GM19025 (cell line): Measurements from ENCODE around the gene PGM5.
"Not testable (repeated sequence)": the region's sequence is repeated elsewhere in the genome, so short reads cannot be mapped to it uniquely, and the experiment has no call there.

Experiments
- ATAC-seq: cut with Tn5 transposase; IDR thresholded peaks from one replicate; pipeline ENCODE4 v1.9.1; 2021; ENCODE audit warnings: mild to moderate bottlenecking, low read depth, moderate library complexity; ENCODE audit not compliant: unreplicated experiment

PGM5 gene

DNA sequence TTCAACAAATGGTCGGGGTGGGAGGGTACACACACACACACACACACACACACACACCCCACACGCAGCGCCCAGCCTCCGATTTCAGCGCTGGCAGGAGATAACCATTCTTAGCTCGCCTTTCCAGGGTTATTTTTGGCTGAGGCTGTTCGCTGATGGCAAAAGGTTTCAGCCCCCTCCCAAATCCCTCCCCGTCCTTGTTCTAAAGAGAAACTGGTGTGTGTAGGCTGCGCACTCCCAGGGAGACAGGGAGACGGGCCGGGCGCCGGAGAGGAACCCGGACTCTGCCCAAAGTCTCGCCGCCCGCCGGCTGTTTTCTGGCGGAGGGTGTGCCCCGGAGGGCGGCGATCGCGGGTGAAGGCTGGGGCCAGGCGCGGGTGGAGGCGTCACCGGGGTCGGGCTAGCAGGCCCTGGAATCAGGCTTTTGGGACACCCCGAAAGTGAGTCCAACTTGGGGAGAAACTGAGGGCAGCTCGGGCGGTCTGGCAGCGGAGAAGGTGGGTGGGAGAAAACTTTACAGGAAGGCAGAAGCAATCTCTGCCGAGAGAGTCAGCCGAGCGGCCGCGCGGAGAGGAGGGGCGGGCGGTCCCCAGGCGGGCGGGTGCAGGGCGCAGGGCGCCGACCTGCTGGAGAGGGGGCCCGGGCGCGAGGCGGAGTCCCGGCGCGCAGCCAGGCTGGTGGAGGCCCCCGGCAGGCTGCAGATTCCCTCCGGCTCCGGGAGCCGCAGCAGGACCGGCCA, at the start of gene PGM5:
TSS of gene PGM5 (plus strand) at position 232 of the 739 bp plus-strand sequence. CDS start 517 bp downstream, outside the sequence.
- ATAC-seq = not testable (repeated sequence)

DNA sequence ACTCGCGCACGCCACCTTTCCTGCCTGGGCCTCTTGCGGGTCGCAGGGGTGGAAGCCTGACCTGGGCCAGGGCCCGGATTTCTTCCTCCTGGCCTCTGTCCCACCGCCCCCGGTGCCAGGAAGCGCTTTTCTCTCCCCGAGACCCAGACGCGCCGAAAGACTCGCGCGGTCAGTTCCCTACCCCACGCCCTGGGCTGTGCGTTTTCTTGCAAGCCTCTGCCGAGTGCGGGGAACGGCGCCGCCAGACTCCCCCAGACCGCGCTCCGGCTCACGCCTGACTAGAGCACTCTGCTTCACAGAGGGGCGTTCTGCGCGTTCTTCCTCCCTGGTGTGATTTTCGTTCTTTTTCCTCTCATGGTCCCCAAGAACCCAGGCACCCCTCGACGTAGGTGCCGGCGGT, 49.3 kb upstream of the PGM5 start:
- ATAC-seq = not testable (repeated sequence)

DNA sequence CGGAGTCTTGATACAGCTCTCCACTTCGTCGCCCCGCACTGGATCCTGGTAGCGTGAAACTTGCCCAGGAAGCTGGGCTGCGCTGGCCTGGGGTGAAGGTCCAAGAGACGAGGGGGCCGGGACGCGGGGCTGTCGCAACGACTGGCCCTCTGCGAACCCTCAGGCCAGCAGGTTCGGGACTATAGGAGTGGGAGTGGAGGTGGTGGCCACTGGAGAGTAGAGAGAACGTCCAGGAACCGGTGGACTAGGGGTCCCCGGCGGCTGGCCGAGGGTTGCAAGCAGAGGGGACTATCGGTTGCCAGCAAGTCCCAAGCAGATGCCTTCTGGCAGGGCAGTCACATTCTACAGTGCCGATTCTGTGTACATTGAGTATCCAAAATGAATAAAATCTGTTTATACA, 48.8 kb upstream of the PGM5 start:
- ATAC-seq = not testable (repeated sequence)

DNA sequence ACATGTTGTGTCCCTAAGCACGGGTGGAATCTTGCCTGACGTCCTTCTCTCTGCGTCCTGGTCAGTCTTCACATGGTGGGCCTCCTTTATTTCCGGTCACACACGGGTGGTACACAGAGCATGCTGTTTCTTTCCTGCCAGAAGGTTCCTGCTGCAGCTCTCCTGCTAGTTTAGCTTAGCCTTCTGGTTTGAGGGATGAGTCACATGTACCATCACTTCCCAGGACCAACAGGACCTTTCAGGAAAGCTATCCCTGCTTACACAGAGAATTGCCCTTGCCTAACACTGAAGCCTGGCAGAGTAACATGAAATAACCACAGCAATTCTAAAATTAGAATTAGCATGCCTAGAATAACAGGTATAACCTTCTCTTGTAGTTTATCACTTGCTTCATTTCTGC, 45.2 kb upstream of the PGM5 start:
- not testable (repeated sequence) for ATAC-seq

DNA sequence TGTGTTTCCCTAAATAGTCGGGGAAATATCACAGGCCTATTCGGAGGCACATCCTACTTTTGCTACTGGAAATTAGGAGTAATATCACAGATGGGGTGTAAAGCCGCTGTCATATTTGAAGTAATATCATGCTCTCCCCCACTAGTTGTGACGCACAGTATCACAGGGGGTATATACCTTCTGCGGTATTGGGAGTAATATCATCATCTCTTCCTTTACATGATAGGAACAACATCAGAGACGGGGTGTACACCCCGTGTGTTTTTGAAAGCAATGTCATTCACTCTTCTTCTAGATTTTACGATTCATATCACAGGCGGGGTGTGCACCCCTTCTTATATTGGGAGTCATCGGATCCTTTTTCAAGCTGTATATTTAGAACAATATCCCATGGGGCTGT, 38.2 kb upstream of the PGM5 start:
- ATAC-seq = not testable (repeated sequence)

DNA sequence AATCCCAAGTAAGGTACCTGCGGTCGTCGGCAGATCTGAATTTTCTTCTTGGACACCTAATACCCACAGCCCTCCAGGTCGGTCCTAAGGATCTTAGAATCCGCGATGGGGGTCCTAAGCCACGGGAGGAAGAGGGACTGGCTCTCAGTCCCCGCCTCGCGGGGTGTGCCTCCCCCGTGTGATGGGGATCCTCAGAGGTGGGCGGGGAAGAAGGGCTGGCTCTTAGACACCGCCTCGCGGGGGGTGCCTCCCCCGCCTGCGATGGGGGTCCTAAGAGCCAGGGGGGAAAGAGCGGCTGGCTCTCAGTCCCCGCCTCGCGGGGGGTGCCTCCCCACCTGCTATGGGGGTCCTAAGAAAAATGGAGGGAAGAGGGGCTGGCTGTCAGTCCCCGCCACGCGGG, 32.7 kb upstream of the PGM5 start:
- not testable (repeated sequence) for ATAC-seq

DNA sequence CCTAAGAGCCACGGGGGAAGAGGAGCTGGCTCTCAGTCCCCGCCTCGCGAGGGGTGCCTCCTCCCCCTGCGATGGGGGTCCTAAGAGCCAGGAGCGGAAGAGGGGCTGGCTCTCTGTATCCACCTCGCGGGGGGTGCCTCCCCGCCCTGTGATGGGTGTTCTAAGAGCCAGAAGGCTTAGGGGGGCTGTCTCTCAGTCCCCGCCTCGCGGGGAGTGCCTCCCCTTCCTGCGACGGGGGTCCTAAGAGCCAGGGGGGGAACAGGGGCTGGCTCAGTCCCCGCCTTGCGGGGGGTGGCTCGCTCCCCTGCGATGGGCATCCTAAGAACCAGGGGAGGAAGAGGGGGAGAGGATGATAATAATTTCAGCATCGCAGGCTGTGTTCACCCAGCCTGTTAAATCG, 31.9 kb upstream of the PGM5 start:
- not testable (repeated sequence) for ATAC-seq

DNA sequence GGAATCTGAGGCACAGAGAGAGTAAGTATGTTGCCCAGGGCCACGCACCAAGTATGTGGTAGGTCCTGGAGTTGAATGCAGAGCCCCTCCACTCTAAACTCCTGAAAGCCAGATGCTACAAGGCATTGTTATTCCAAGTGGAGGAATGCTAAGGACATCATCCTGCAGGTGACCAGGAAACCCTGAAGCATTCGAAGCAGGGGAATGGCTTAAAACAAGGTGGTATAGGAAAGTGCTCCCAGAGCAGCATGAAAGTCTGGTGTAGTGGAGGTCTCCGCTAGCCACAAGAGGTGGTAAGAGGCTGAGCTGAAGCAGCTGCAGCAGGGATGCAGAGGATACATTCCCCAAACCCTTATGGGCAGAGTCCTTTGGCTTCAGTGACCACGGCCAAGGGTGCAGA, 27.3 kb upstream of the PGM5 start:
- ATAC-seq = not testable (repeated sequence)

DNA sequence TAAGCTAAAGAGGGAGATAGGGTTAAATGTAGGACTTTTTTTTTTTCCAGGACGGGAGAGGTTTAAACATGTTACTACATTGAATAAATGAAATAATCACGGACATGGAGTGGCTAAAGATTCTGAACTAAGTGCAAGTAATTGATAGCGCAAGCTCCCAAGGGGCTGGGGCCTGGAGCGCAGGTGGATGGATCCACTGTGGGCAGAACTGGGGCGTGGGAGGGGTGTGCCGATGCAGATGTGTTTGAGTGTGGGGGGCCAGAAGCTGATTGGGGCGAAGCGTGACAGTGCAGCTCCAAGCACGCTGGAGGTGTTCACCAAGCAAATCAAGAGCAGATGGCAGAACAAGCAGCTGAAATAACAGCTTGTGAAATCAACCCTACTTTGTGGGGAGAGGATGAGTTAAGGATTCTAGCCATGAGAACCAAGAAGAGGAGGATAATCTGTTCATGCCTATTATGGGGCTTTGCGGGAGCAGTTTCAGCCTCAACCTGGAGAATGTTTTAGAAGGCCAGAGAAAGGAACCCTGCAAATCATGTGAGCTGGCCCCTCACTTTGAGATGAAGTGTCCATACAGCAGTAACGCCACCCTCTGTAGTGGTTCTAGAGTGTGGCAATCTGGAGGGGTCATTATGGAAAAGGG, 25.8 kb upstream of the PGM5 start:
- not testable (repeated sequence) for ATAC-seq

DNA sequence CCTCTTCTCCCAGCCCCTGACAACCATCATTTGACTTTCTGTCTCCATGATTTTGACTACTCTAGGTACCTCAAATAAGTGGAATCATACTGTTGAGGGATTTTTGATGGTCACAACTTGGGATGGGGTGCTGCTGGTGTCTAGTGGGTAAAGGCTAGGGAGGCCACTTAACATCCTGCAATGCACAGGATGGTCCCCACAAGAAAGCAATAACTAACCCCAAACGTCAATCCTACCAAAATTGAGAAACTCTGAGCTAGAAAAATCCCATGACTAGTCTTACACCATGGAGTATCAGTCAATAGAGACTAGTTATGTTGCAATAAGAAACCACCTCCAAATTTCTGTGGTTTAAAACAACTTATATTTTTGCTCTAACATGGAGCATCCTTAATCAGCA, 24.3 kb upstream of the PGM5 start:
- ATAC-seq = not testable (repeated sequence)

DNA sequence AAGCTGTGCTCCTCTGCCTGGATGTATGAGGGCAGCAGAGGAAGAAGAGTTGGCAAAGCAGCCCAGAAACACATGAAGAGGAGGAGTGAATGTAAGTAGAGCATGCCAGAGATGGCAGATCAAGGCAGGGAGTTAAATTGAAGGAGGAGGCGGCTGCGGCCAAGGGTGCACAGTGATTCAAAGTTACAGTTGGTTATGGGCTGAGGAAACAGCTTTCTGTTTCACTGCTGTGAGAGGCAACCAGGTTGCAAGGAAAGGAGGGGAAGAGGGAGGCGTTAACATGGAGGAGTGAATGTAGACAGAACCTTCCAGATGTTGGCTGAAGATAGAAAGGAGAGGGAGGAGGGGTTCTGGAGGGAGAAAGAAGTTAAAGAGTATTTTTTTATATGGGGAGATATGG, 20.5 kb upstream of the PGM5 start:
- not testable (repeated sequence) for ATAC-seq

DNA sequence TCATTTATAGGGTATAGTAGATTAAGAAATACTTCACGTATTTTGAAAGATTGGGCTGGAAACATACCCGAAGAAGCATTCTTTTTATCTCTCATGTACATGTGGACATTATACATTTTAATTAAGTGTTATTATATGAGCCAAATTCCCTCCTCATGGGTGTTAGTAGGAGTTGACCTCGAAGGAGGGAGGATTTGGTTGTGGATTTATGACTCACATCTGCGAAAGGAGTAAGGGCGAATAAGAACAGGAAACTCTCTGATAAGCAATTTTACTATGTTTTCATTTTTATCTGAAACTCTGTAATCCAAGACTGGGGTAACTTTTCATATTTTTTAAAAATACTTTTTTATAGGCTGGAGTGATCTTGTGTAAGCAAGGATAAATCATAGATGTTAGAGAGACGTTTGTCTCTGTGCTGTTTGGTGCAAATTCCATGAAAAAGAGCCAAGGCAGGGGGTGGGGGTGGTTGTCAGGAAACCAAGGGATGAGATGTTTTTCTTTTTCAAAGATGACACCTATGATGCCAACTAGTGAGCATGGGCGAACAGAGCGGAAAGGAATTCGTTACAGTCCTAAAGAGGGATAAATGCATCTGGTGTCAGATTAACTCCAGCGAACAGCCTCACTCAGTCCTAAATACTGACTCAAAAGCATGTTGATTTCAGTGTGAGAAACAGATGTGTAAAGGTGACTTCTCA, 19.6 kb upstream of the PGM5 start:
- ATAC-seq = not testable (repeated sequence)

DNA sequence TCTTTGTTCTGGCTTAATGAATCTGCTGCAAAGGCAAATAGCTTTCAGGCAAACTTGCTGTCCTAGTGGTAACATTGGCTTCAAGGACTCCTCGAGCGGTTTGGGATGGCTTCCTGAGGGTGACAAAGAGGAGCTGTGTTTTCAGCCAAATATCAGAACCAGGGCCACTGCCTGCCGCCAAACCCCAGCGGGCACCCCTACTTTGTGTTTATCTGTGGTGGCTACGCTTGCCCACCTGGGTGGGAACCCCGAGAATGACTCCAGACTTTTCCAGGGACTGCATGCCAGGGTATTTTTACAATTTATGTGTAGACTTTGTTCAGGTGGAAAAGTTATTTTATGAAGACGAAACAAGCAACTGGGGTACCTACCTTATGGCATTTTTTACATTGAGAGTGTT, 18.4 kb upstream of the PGM5 start:
- not testable (repeated sequence) for ATAC-seq

DNA sequence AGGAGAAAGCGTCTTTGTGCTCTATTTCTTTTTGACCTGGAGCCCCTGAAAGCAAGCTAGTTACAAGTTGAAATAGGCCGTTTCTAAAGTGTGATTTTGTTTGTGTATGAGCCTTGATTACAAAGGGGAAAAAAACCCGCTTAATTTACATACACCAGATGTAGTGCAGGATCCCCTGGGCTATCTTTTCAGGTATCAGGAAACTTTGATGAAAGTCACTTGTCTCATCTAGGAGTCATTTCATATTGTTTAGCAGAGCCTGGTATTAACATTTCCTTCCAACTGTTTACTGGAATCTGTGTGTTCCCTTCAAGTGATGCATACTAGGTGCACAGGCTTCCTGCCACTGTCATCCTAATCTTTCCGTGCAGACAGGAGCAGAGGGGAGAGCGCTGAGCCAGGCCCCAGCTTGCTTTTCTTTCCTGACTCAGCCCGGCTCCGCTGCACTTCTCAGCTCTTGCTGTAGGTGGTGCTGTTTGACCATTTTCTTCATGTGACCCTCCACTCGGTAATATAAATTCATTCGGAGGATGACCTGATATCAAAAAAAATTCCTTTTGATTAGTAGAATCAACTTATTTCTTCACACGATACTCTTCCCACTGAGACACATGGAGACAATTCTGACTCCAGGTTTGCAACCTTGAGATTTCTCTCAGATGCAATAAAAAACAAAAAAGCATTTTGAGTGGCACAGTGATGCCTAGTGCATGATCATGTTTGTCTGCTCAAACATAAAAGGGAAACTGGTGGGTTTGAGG, 14.0 kb upstream of the PGM5 start:
- not testable (repeated sequence) for ATAC-seq

DNA sequence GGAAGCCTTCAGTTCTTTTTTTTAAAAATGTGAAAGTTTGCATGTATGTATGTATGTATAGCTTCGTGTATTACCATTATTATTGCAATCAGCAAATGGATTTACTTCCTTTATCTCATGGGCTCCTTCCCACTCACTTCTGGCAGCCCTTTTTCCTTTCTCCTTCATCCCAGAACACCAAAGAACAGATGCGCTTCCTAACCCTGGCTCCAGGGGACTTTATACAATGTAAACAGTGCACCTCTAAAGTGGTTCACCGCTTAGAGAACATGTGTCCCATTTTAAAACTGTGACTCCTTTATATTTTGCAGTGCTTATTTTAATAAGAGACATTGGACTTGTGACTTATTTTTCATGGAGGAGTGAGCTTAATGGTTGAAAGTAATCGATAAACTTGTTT, 13.2 kb upstream of the PGM5 start:
- not testable (repeated sequence) for ATAC-seq

DNA sequence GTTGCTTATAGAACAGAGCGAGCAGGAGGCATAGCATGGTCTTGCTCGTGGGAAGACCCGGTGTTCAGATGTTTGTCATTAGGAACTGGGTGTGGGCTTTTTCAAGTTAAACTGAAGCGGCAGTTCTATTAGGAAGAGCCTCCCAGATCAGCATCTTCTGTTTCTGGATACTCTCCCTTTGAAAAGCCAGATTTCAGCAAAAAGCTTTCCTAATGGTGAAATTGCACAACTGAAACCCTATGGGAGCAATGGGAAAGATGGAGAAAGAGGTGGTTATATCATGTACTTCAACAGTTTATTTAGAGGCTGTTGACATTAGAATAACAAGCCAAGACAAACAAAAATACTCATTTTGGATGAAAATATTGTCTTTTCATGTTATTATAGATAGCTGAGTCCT, 12.4 kb upstream of the PGM5 start:
- ATAC-seq = not testable (repeated sequence)

DNA sequence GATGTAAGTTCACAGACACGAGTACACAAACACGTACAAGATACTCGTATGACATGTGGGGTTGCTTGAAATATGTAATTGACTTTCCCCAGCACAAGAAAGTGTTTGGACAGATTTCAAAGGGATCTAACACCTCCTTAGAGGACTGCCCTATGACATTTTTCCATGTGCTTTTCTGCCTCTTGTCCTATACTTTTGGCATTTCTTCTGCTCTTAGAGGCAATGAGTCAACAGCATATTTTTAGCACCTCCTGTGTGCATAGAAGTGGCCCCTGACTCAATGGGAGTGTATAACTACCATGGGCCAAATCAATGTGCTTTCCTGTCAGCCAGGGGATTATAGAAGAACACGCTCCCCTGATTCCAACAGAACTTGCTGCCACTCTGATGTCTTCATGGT, 4.7 kb upstream of the PGM5 start:
- ATAC-seq = not testable (repeated sequence)

DNA sequence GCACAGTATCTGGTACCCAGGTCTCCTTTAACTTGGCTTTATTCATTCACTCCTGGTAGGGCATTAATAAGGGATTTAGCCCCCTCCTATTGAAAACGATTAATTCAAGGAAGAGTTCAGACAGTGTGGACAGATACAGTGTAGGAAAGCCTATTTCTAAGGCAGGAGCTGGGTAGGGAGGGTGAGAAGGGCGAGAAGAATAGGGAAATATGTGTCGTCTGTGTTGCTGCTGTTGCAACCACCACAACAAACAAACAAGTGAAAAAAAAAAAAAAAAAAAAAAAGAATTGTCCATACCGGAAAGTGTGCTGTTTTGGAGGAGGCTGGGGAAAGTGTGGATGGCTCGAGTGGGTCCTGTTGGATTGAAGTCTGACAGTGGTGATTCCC, 425 bp upstream of the PGM5 start:
- not testable (repeated sequence) for ATAC-seq

DNA sequence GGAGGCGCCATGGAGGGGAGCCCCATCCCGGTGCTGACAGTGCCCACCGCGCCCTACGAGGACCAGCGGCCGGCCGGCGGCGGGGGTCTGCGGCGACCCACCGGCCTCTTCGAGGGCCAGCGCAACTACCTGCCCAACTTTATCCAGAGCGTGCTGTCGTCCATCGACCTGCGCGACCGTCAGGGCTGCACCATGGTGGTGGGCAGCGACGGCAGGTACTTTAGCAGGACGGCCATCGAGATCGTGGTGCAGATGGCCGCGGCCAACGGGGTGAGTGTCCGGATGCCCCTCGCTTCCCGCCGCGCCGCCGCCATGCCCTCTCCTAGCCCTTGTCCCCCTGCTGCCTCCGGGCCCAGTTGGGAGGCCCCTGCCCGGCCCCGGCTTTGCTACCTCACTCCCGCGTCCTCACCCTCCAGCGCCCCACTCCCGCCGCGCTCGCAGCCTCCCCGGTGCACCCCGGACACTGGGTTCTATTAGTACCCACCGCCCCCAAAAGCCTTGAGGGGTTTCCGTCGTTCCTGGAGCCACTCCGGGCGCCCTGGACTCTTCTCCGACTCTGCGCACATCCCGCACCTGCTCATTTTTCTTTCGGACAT, 806 bp downstream of the PGM5 start:
- ATAC-seq = not testable (repeated sequence)

DNA sequence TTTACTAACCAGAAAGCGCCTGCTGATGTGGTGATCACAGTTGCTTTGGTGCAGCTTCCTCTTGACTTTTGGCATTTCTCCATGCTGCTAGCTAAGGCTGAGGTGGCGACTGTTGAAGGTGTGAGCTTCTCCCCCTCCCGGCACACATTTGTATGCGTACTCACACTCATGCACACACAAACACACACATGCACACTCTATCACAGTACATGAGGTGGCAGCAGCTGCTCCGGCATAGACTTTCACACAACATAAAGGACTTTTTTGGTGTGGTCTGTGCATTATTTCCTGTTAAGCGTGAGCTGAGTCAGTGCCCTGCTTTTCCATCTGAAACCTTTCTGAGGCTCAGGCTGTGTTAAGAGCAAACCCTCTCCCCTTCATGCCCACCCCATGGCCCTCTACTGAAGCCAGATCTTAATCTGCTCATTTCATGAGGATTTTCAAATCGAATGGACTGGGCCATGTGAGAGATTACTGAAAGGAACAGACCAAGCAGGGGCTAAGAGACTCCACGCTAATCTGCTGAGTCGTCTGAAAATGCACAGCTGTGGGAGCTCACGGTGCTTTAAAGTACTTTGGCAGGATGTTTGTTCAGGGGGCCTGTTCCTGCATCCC, 10.6 kb downstream of the PGM5 start:
- not testable (repeated sequence) for ATAC-seq
